ENCODE measurements around the gene SULT4A1. TPM values are rescaled to one million over a fixed set of nuclear protein-coding genes. Genes with fewer than 3 reads are reported as not detected.
"Not testable (repeated sequence)": the region's sequence is repeated elsewhere in the genome, so short reads cannot be mapped to it uniquely, and the experiment has no call there.

SULT4A1 gene
- total and polyA plus RNA-seq, 3 experiments from 2014 or later, result not detected

DNA sequence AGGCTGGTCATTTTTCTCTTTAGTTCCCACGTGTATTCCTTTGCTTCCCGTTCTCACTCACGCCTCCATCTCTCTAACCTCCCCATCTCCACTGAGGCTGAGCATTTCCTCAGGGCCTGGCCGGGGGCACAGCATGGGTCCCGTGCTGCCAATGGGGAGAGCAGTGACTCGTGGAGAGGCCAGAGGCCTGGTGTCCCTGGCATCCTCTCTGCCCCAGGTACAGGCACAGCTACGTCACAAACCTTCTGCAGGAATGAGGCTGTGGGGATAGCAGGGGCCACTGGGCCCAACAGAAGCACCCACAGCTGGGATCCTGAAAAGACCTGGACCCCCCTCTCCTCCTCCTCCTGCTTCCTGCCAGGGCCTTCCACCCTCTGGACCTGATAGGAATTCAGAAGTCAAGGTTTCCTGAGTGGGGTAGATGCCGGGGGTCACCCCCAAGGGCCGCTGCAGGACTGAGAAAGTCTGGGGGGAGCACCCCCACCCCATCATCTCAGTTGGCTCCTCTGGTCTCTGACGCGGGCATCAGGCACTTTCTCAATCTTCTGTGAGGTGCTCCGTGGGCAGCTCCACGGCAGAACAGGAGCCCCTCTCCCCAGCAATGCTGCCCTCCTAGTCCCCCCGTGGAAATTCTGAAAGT, 17.7 kb upstream of the SULT4A1 start:
- H3K27ac Mint-ChIP-seq, result no peak overlapping the region
- ChIA-PET CTCF (no interaction called here), POLR2A (no interaction called here)
- Histone ChIP-seq H3K4me3 (ENCODE audit: low read length) (no peak overlapping the region), H3K36me3 (ENCODE audit: insufficient read depth, low read length) (no peaks in the 10 kb centered on the region), H3K9me3 (ENCODE audit: low read length) (no peaks in the 10 kb centered on the region), H3K27ac (ENCODE audit: low read depth, low read length) (no peak overlapping the region), H3K4me1 (ENCODE audit: insufficient read depth, low read length) (no peaks in the 10 kb centered on the region), H3K27me3 (ENCODE audit: insufficient read depth, low read length, poor library complexity, severe bottlenecking) (no peaks in the 10 kb centered on the region)
- no peak for DNase-seq
- H3K4me1 Mint-ChIP-seq, result peaks cover 0 to 15% (median 8%) of the 10 kb centered on the region in 3 donors
- H3K9me3 Mint-ChIP-seq, result no peaks in the 10 kb centered on the region
- peaks cover 20 to 43% of the 10 kb centered on the region in 2 donors for H3K27me3 Mint-ChIP-seq
- H3K36me3 Mint-ChIP-seq, result peaks cover 0 to 3% (median 0%) of the 10 kb centered on the region in 3 donors
- no peak overlapping the region for H3K4me3 Mint-ChIP-seq

DNA sequence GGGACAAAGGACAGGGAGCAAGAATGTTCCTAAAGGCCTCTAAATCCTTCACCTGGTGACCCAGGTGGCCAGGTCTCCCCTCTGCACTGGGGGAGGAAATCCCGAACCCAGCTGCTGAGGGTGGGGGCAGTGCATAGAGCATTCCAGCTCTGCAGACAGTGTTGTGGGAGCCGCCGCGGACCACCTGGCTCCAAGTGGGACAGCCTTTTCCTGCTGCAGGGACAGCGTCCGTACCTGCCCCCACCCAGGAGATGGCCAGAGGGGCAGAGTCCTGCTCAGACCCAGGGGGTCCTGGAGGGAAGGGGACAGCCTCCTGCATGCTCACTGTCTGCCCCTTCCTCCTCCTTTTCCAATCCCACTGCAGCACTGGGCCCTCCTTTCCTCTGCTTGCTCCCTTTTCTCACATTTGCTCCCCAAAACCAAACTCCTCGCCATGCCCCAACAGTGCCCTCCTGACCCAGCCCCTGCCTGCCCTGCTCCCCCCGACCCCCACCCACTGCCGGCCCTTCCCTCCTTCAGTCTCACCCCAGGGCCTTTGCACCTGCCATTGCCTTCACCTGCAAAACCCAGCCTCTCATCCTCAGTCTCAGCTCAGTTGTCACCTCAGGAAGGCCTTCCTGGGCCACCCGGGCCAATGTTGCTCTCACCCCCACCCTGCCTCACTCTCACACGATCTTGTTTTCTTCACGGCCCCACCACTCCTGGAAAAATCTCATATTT, 16.7 kb upstream of the SULT4A1 start:
- Histone ChIP-seq H3K27me3 (ENCODE audit: insufficient read depth, low read length, poor library complexity, severe bottlenecking) (no peaks in the 10 kb centered on the region), H3K9me3 (ENCODE audit: low read length) (no peaks in the 10 kb centered on the region), H3K4me3 (ENCODE audit: low read length) (no peak overlapping the region), H3K4me1 (ENCODE audit: insufficient read depth, low read length) (no peaks in the 10 kb centered on the region), H3K36me3 (ENCODE audit: insufficient read depth, low read length) (no peaks in the 10 kb centered on the region), H3K27ac (ENCODE audit: low read depth, low read length) (no peak overlapping the region)
- Mint-ChIP-seq H3K27me3 (peaks cover 26 to 47% of the 10 kb centered on the region in 2 donors), H3K4me3 (no peak overlapping the region), H3K36me3 (peaks cover 0 to 3% (median 0%) of the 10 kb centered on the region in 3 donors), H3K4me1 (peaks cover 0 to 5% (median 2%) of the 10 kb centered on the region in 3 donors), H3K9me3 (no peaks in the 10 kb centered on the region), H3K27ac (no peak overlapping the region)
- ChIA-PET POLR2A (no interaction called here), CTCF (no interaction called here)
- DNase-seq, result no peak

DNA sequence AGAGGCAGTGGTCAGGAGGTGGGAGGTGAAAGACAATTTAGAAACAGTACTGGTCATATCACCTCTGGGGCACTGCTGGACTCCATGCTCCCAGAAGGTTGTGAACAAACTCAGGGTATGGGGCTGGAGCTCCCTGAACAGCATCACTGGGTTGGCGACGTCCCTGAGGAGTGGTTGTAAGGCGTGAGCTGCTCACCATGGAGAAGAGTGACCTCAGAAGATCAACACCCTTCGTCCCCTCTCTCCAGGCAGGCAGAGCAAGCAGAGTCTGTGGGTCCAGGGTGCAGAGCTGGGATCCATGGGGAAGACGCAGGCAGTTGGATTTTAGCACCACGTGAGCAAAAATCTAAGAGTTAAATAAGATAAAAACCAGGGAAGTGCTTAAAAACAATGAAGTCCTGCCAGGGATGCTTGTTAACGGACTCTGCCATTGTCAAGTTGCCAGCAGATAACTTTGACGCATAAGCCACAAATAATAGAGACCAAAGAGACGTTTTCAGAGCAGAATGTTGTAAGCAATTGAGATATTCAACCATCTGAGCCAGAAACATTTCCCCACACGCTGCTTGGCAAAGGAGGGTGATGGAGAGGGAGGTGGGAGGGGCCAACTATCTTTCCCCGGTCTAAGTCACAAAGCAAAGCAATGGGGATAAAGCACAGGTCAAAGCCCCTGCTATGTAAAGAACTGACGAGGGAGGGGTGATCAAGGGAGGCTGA, 15.9 kb upstream of the SULT4A1 start:
- DNase-seq, result no peak
- peaks cover 29 to 53% of the 10 kb centered on the region in 2 donors for H3K27me3 Mint-ChIP-seq
- no peak overlapping the region for H3K27ac Mint-ChIP-seq
- no peak overlapping the region for H3K4me3 Mint-ChIP-seq
- POLR2A ChIA-PET, result no interaction called here
- Histone ChIP-seq H3K27me3 (ENCODE audit: insufficient read depth, low read length, poor library complexity, severe bottlenecking) (no peaks in the 10 kb centered on the region), H3K4me1 (ENCODE audit: insufficient read depth, low read length) (no peaks in the 10 kb centered on the region), H3K27ac (ENCODE audit: low read depth, low read length) (no peak overlapping the region), H3K36me3 (ENCODE audit: insufficient read depth, low read length) (no peaks in the 10 kb centered on the region), H3K9me3 (ENCODE audit: low read length) (no peaks in the 10 kb centered on the region), H3K4me3 (ENCODE audit: low read length) (no peak overlapping the region)
- H3K36me3 Mint-ChIP-seq, result peaks cover 0 to 3% (median 0%) of the 10 kb centered on the region in 3 donors
- CTCF ChIA-PET, result no interaction called here
- H3K9me3 Mint-ChIP-seq, result no peaks in the 10 kb centered on the region
- H3K4me1 Mint-ChIP-seq, result peaks cover 0 to 2% (median 0%) of the 10 kb centered on the region in 3 donors

DNA sequence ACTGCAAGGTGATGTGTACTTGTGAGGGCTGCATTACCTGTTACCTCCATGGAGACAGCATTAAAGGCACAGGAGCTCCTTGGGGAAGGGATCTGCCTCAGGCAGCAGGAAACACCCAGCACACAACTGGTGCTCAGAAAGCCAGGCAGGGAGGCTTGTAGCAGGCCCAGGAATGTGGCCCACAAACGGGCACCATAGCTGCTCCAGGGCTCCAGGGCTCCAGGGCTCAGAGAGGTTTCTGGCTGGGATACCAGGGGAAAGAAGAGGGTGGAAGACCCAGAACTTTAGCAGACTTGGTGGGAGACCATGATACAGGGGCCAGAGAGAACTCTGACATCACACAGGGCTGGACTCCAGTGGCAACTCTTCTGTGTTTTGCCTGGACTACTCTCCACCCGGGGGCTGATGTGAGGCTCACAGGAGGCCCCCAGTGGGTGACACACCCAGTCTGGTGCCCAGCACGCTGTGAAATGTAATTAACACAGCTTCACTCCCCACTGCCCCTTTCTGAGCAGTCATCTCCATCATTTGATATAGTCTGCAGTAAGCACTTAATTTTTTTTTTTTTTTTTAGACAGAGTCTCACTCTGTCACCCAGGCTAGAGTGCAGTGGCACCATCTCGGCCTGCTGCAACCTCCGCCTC, 14.7 kb upstream of the SULT4A1 start:
- no peak overlapping the region for H3K4me3 ChIP-seq (ENCODE audit: low read length)
- no peaks in the 10 kb centered on the region for H3K9me3 ChIP-seq (ENCODE audit: low read length)
- Mint-ChIP-seq H3K36me3 (peaks cover 0 to 3% (median 0%) of the 10 kb centered on the region in 3 donors), H3K27me3 (peaks cover 26 to 62% of the 10 kb centered on the region in 2 donors), H3K4me1 (no peaks in the 10 kb centered on the region), H3K4me3 (no peak overlapping the region), H3K9me3 (peaks cover 0 to 2% (median 0%) of the 10 kb centered on the region in 5 donors), H3K27ac (no peak overlapping the region)
- ChIA-PET POLR2A (no interaction called here), CTCF (no interaction called here)
- DNase-seq, result no peak
- H3K4me1 ChIP-seq (ENCODE audit: insufficient read depth, low read length), result no peaks in the 10 kb centered on the region
- no peak overlapping the region for H3K27ac ChIP-seq (ENCODE audit: low read depth, low read length)
- H3K27me3 ChIP-seq (ENCODE audit: insufficient read depth, low read length, poor library complexity, severe bottlenecking), result no peaks in the 10 kb centered on the region
- no peaks in the 10 kb centered on the region for H3K36me3 ChIP-seq (ENCODE audit: insufficient read depth, low read length)

DNA sequence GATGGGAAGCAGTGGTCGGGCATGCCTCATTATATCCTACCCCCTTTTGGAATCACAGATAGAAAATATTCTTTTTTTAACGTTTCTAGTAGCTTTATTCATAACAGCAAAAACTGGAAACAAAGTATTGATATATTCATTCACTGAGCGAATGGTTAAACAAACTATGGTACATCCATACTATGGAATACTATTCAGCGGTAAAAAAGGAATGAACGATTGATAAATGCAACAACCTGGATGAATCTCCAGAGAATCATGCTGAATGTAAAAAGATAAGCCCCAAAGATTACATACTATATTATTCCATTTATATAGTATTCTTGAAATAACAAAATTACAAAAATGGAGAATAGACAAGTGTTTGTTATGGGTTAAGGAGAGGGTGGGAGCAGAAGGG, 7.5 kb upstream of the SULT4A1 start:
- Mint-ChIP-seq H3K4me3 (no peak overlapping the region), H3K27me3 (peaks cover 21 to 42% of the 10 kb centered on the region in 2 donors), H3K36me3 (no peaks in the 10 kb centered on the region), H3K4me1 (no peaks in the 10 kb centered on the region), H3K27ac (no peak overlapping the region), H3K9me3 (peaks cover 3 to 13% (median 4%) of the 10 kb centered on the region in 5 donors)
- Histone ChIP-seq H3K27me3 (ENCODE audit: insufficient read depth, low read length, poor library complexity, severe bottlenecking) (no peaks in the 10 kb centered on the region), H3K4me1 (ENCODE audit: insufficient read depth, low read length) (no peaks in the 10 kb centered on the region), H3K27ac (ENCODE audit: low read depth, low read length) (no peak overlapping the region), H3K36me3 (ENCODE audit: insufficient read depth, low read length) (no peaks in the 10 kb centered on the region), H3K4me3 (ENCODE audit: low read length) (no peak overlapping the region), H3K9me3 (ENCODE audit: low read length) (no peaks in the 10 kb centered on the region)
- DNase-seq, result no peak
- CTCF ChIA-PET, result no interaction called here
- POLR2A ChIA-PET, result no interaction called here

DNA sequence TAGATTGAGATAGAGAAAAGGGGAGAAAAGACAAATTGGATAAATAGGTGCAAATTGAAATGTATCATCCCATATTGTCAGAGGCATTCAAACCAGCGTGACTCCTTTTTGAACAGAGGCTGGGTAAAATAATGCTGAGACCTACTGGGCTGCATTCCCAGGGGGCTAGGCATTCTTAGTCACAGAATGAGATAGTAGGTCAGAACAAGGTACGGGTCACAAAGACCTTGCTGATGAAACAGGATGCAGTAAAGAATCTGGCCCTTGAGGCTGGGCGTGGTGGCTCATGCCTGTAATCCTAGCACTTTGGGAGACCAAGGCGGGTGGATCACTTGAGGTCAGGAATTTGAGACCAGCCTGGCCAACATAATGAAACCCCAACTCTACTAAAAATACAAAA, 6.7 kb upstream of the SULT4A1 start:
- DNase-seq; POLR2A ChIA-PET; H3K4me1 ChIP-seq (ENCODE audit: insufficient read depth, low read length); H3K27me3 ChIP-seq (ENCODE audit: insufficient read depth, low read length, poor library complexity, severe bottlenecking); H3K36me3 Mint-ChIP-seq; CTCF ChIA-PET; H3K4me1 Mint-ChIP-seq; H3K36me3 ChIP-seq (ENCODE audit: insufficient read depth, low read length); H3K27ac ChIP-seq (ENCODE audit: low read depth, low read length); H3K4me3 Mint-ChIP-seq; H3K4me3 ChIP-seq (ENCODE audit: low read length); H3K9me3 ChIP-seq (ENCODE audit: low read length): not testable (repeated sequence)
- peaks cover 3 to 13% (median 4%) of the 10 kb centered on the region in 5 donors for H3K9me3 Mint-ChIP-seq
- H3K27me3 Mint-ChIP-seq, result peaks cover 22 to 44% of the 10 kb centered on the region in 2 donors
- peak overlapping the region in 1 of 8 donors; percentile 91 for H3K27ac Mint-ChIP-seq

DNA sequence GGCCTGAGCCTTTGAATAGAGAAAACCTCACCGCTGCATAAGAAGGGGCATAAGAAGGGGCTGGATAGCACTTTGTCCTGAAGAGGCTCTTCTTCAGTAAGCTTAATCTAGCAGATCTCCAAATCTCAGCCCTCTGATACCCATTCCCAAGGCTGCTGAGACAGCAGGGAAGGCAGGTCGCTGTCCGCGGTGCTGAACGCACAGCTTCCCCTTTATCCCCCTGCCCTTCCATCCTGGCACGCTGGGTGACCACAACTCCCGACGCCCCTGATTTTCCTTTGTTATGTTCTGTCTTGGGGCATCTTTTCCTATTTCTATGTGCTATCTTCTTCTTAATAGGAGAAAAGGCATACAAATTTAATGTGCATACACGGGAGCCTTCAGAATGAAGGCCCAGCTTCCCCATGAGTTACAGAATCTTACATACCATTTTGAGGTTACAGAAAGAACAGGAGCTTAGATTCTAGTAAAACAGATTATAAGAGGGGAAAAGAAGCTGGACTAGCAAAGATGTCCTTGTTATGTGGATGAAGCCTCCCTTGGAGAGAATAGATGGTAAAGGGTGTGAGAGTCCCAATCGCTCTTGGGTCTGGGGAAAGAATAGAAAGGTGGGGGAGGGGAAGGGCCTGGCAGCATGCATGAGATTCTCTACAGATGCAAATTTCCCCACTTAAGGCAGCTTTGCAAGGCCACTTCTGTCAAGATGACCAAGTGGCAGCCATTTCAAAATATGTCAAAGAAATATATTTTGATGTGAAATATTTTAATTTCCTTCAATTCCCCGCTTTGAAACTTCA, 5.7 kb upstream of the SULT4A1 start:
- ChIA-PET CTCF (no interaction called here), POLR2A (no interaction called here)
- Mint-ChIP-seq H3K27me3 (peaks cover 28 to 44% of the 10 kb centered on the region in 2 donors), H3K9me3 (peaks cover 3 to 13% (median 4%) of the 10 kb centered on the region in 5 donors), H3K36me3 (peaks cover 0 to 6% (median 0%) of the 10 kb centered on the region in 3 donors), H3K4me3 (no peak overlapping the region), H3K4me1 (no peaks in the 10 kb centered on the region), H3K27ac (no peak overlapping the region)
- no peak overlapping the region for H3K27ac ChIP-seq (ENCODE audit: low read depth, low read length)
- no peak for DNase-seq
- H3K4me1 ChIP-seq (ENCODE audit: insufficient read depth, low read length), result no peaks in the 10 kb centered on the region
- H3K36me3 ChIP-seq (ENCODE audit: insufficient read depth, low read length), result no peaks in the 10 kb centered on the region
- no peaks in the 10 kb centered on the region for H3K27me3 ChIP-seq (ENCODE audit: insufficient read depth, low read length, poor library complexity, severe bottlenecking)
- H3K4me3 ChIP-seq (ENCODE audit: low read length), result no peak overlapping the region
- no peaks in the 10 kb centered on the region for H3K9me3 ChIP-seq (ENCODE audit: low read length)
